PC-3 (cell line): ENCODE data around the gene ADRB2.

ENCODE experiments used
- EZH2 ChIP-seq: fragments of 300-600 bp; sonication (generic); IDR thresholded peaks from one replicate; pipeline ENCODE4 v1.6.1; 2017; ENCODE audit warnings: antibody characterized with exemption, mild to moderate bottlenecking, low read length; ENCODE audit not compliant: unreplicated experiment
- TF ChIP-seq, protein P1 (sequence below): fragments of 300-600 bp; sonication (generic); conservative IDR thresholded peaks from 2 replicates; pipeline ENCODE4 v1.5.1; 2017; ENCODE audit warnings: antibody characterized with exemption, low read depth, mild to moderate bottlenecking, low read length

DNA sequence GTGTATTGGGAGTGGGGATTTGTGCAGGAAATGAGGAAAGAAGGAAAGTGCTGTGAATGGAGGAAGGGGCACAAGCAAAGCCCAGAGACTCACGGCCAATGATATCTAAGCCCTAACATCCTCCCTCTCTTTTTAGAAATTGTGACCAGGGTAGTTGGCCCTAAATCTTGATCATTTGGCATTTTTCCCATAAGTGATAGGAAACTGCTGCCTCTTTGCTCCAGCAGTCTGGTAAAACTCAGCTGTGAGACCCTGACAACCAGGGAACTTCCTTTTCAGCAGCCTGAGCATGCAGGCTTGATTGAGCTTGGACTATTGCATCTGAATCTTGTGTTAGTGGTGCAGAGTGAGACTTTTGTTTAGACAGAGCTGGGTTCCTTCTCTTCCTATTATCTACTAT, 9.6 kb upstream of the ADRB2 start:
- TF ChIP-seq, protein P1, sequence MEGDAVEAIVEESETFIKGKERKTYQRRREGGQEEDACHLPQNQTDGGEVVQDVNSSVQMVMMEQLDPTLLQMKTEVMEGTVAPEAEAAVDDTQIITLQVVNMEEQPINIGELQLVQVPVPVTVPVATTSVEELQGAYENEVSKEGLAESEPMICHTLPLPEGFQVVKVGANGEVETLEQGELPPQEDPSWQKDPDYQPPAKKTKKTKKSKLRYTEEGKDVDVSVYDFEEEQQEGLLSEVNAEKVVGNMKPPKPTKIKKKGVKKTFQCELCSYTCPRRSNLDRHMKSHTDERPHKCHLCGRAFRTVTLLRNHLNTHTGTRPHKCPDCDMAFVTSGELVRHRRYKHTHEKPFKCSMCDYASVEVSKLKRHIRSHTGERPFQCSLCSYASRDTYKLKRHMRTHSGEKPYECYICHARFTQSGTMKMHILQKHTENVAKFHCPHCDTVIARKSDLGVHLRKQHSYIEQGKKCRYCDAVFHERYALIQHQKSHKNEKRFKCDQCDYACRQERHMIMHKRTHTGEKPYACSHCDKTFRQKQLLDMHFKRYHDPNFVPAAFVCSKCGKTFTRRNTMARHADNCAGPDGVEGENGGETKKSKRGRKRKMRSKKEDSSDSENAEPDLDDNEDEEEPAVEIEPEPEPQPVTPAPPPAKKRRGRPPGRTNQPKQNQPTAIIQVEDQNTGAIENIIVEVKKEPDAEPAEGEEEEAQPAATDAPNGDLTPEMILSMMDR, result no peak
- no peak for TF ChIP-seq EZH2
